Peyer's patch (tissue), 4 donors: ENCODE results near the gene GUCA1A.

Experiments
- CTCF ChIP-seq, 6 experiments: fragments of 450-650 bp in 4 of 6; fragments of 200-600 bp in 2 of 6; sonication (generic) in 1 of 6; IDR thresholded peaks; one replicate each; pipeline ENCODE4 v1.5.1; 2017 to 2019; ENCODE audit warnings: antibody characterized with exemption in 6 of 6, mild to moderate bottlenecking in 3 of 6, moderate library complexity in 1 of 6
- POLR2A ChIP-seq, 2 donors: fragments of 450-650 bp; IDR thresholded peaks; one replicate each; pipeline ENCODE4 v1.5.1; 2017; ENCODE audit warnings: antibody characterized with exemption in 2 of 2, mild to moderate bottlenecking in 2 of 2, moderate library complexity in 2 of 2

GRCh38 chr6:42177514-42178364 lies 4.6 kb downstream of the GUCA1A start:
- no peak for TF ChIP-seq CTCF (IDR thresholded peaks at IDR 0.05)
- TF ChIP-seq POLR2A (IDR thresholded peaks at IDR 0.05), result no peak
